Measurements from ENCODE around the gene ELN. TPM values are rescaled to one million over a fixed set of nuclear protein-coding genes. Genes with fewer than 3 reads are reported as not detected.

The ELN gene
- total RNA-seq, 4 donors from 2014 or later = 337 to 646 (median 447) TPM

GRCh38 chr7:74000489-74001149 is 27.4 kb upstream of the ELN start:
- Histone ChIP-seq H3K27ac (replicated peaks in 1 of 4) (peak overlapping the region; percentile 75 to 91 (median 85)), H3K4me3 (no peak overlapping the region), H3K36me3 (no peaks in the 10 kb centered on the region), H3K27me3 (no peaks in the 10 kb centered on the region), H3K9me3 (no peaks in the 10 kb centered on the region), H3K4me1 (peaks cover 22 to 79% (median 71%) of the 10 kb centered on the region in 4 donors)
- 71% methylated on average over 13 of the region's 17 CpGs for WGBS
- DNase-seq (ENCODE audit: extremely low spot score) = no peak
- TF ChIP-seq EP300 (IDR thresholded peaks at IDR 0.05) (no peak), POLR2AphosphoS5 (IDR thresholded peaks at IDR 0.05) (peak in 1 of 2 donors; percentile 18), CTCF (IDR thresholded peaks at IDR 0.05) (no peak)
- intact Hi-C loops (cut with DNase I) = no loop called here

GRCh38 chr7:74001150-74001494 is 26.9 kb upstream of the ELN start:
- no peak for DNase-seq (ENCODE audit: extremely low spot score)
- intact Hi-C loops (cut with DNase I) = no loop called here
- H3K4me3 ChIP-seq = no peak overlapping the region
- H3K36me3 ChIP-seq = no peaks in the 10 kb centered on the region
- peaks cover 22 to 78% (median 70%) of the 10 kb centered on the region in 4 donors for H3K4me1 ChIP-seq
- WGBS = 48% methylated on average over 4 of the region's 4 CpGs
- H3K9me3 ChIP-seq = no peaks in the 10 kb centered on the region
- H3K27me3 ChIP-seq = no peaks in the 10 kb centered on the region
- peak overlapping the region; percentile 75 to 91 (median 85) for H3K27ac ChIP-seq (replicated peaks in 1 of 4)
- TF ChIP-seq POLR2A (IDR thresholded peaks at IDR 0.05; ENCODE audit: low read depth) (no peak), POLR2AphosphoS5 (IDR thresholded peaks at IDR 0.05) (peak in 1 of 2 donors; percentile 0), CTCF (IDR thresholded peaks at IDR 0.05) (no peak), EP300 (IDR thresholded peaks at IDR 0.05) (no peak)

GRCh38 chr7:74002474-74003017 is 25.4 kb upstream of the ELN start:
- intact Hi-C loops (cut with DNase I) = no loop called here
- DNase-seq (ENCODE audit: extremely low spot score) = no peak
- no peaks in the 10 kb centered on the region for H3K36me3 ChIP-seq
- 46% methylated on average over 15 of the region's 16 CpGs for WGBS
- H3K27me3 ChIP-seq = no peaks in the 10 kb centered on the region
- peak; percentile 54 to 61 for TF ChIP-seq POLR2AphosphoS5 (IDR thresholded peaks at IDR 0.05)
- no peak for TF ChIP-seq CTCF (IDR thresholded peaks at IDR 0.05)
- no peak overlapping the region for H3K4me3 ChIP-seq
- no peaks in the 10 kb centered on the region for H3K9me3 ChIP-seq
- peak overlapping the region; percentile 75 to 91 (median 85) for H3K27ac ChIP-seq (replicated peaks in 1 of 4)
- peaks cover 32 to 79% (median 70%) of the 10 kb centered on the region in 4 donors for H3K4me1 ChIP-seq

- Histone ChIP-seq H3K4me1 (peaks cover 32 to 75% (median 67%) of the 10 kb centered on the region in 4 donors), H3K27ac (replicated peaks in 1 of 4) (no peak overlapping the region), H3K27me3 (no peaks in the 10 kb centered on the region), H3K9me3 (no peaks in the 10 kb centered on the region), H3K36me3 (no peaks in the 10 kb centered on the region), H3K4me3 (no peak overlapping the region)
- WGBS = 79% methylated on average over 7 of the region's 8 CpGs
- DNase-seq (ENCODE audit: extremely low spot score) = no peak
- no peak for TF ChIP-seq EP300 (IDR thresholded peaks at IDR 0.05)
- TF ChIP-seq POLR2AphosphoS5 (IDR thresholded peaks at IDR 0.05) = no peak
- TF ChIP-seq CTCF (IDR thresholded peaks at IDR 0.05) = no peak
- no peak for TF ChIP-seq POLR2A (IDR thresholded peaks at IDR 0.05; ENCODE audit: low read depth)
- intact Hi-C loops (cut with DNase I) = no loop called here
Measured at GRCh38 chr7:74003621-74004020, 24.4 kb upstream of the ELN start.

All from esophagus muscularis mucosa (tissue), 4 donors.